ENCODE results near the gene CCNG2.

Gene CCNG2

GRCh38 chr4:77194366-77194765 lies 37.4 kb downstream of the CCNG2 start:
- no peak for TF ChIP-seq CTCF (IDR thresholded peaks at IDR 0.05; ENCODE audit: low read depth, low read length)
- no peak overlapping the region for H3K4me3 ChIP-seq (ENCODE audit: low read depth, low read length)

DNA sequence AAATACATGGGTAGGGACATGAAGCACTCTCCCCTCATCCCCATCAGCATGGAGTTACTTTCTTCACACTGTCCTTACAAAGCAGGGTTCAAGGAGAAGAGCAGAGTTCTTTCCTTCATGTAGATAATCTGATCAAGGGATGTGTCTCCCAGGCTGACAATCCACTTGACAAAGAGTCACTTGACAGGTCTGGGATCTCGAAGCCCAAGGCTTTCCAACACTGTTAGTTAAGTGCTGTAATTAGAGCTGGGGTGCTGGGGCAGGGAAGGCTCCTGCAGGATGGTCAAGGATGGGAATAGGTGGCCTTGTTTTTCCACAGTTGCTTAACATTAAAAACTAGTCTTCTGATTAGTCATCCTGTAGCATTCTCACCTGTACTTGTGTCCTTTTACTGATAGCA lies 38.0 kb downstream of the CCNG2 start:
- TF ChIP-seq CTCF (IDR thresholded peaks at IDR 0.05; ENCODE audit: low read depth, low read length), result no peak

DNA sequence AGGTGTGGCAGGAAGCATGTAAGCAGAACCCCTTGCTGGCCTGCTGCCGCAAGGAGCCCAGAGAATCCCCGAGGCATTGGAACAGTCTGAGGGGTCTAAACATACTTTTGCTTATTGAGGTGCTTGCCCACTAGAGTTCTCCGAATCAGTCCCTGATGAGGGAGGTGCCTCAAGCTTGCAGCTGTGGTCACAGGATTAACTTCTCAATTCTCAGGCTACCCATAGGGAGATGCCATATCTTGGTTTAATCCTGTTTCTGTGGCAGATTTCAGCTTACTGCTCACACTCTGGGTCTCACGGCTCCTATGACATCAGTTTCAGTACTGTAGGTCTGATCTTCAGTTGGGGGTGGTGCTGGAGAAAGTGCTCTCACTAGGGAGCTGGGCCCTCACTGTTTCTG lies 39.9 kb downstream of the CCNG2 start:
- H3K4me3 ChIP-seq (ENCODE audit: low read depth, low read length), result no peak overlapping the region
- no peak for TF ChIP-seq CTCF (IDR thresholded peaks at IDR 0.05; ENCODE audit: low read depth, low read length)

More for the DNA sequence above, 38.0 kb downstream of the CCNG2 start:
- H3K4me3 ChIP-seq (ENCODE audit: low read depth, low read length), result no peak overlapping the region

DNA sequence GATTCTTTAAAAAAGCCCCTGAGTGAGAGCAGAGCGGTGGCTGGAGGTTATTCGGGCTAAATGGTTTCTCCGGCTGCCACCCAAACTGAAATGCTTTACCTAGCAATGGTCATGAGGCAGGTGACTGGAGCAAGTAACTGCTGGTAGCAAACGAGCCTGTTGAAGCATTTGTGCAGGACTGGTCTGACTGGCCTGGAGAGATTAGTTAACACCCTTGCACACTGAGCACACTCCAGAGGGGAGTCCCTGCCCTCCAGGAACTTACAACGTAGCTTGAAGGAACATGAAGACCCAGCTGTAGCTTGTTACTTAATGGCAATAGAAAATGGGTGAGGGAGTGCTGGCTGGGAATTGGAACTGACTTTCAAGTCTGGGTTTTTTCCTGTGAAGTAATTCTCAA lies 40.4 kb downstream of the CCNG2 start:
- no peak overlapping the region for H3K4me3 ChIP-seq (ENCODE audit: low read depth, low read length)
- TF ChIP-seq CTCF (IDR thresholded peaks at IDR 0.05; ENCODE audit: low read depth, low read length), result no peak

DNA sequence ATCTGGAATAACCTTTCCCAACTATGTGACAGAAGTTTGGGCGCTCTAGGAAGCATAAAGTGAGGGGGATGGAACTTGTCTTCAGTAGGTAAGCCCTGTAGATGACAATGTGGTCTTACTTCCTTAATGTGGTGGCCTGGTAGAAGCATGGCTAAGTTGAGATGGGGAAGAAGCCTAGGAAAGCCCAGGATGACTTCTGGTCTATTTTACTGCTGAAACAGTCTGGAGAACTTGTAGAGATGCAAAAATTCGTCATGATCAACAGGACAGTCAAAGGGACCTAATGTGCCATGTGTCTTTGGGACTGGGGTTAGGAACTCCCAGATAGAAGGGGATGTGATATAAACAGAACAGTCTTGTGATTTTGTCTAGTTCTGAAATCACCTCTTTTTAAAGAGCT lies 40.8 kb downstream of the CCNG2 start:
- no peak for TF ChIP-seq CTCF (IDR thresholded peaks at IDR 0.05; ENCODE audit: low read depth, low read length)
- H3K4me3 ChIP-seq (ENCODE audit: low read depth, low read length), result no peak overlapping the region

GRCh38 chr4:77199276-77199675 lies 42.3 kb downstream of the CCNG2 start:
- H3K4me3 ChIP-seq (ENCODE audit: low read depth, low read length), result no peak overlapping the region
- TF ChIP-seq CTCF (IDR thresholded peaks at IDR 0.05; ENCODE audit: low read depth, low read length), result no peak

GRCh38 chr4:77199701-77200100 lies 42.7 kb downstream of the CCNG2 start:
- no peak overlapping the region for H3K4me3 ChIP-seq (ENCODE audit: low read depth, low read length)
- TF ChIP-seq CTCF (IDR thresholded peaks at IDR 0.05; ENCODE audit: low read depth, low read length), result no peak
